OCI-LY7 (cell line): ENCODE data around the gene GBGT1. TPM values are rescaled to one million over a fixed set of nuclear protein-coding genes. Genes with fewer than 3 reads are reported as not detected.

ENCODE experiments used
- BruUV-seq: library from RNA; stranded (reverse); fragments of 400-500 nt; replicated peaks from 2 replicates; lab custom pipeline; 2021; lab: Mats Ljungman, UMichigan
- CTCF ChIA-PET: fragments of 300-600 bp; sonication (Branson Sonifier 250); formaldehyde crosslinking; loops from one replicate; lab custom pipeline; 2022; ENCODE audit warnings: antibody characterized with exemption; ENCODE audit not compliant: unreplicated experiment; lab: Charles Lee
- POLR2A ChIA-PET: fragments of 300-600 bp; sonication (Branson Sonifier 250); formaldehyde crosslinking; loops from one replicate; lab custom pipeline; 2022; ENCODE audit warnings: antibody characterized with exemption; lab: Charles Lee
- DNase-seq: peaks from one replicate; pipeline ENCODE4 v3.0.0-alpha.2; 2015; ENCODE audit warnings: low spot score
- H2AFZ ChIP-seq: fragments of 200-600 bp; sonication (generic), shearing (Covaris generic); 2 replicates; pipeline ENCODE4 v1.6.1; 2014; ENCODE audit warnings: mild to moderate bottlenecking, antibody characterized with exemption, low read length, moderate library complexity
- H3K27ac ChIP-seq: fragments of 200-600 bp; sonication (generic); 2 replicates; pipeline ENCODE4 v1.5.1; 2014; ENCODE audit warnings: mixed run types, low read depth, mild to moderate bottlenecking, moderate library complexity, low read length, inconsistent platforms; ENCODE audit not compliant: poor library complexity, severe bottlenecking
- H3K36me3 ChIP-seq: fragments of 200-600 bp; sonication (generic); 2 replicates; pipeline ENCODE4 v1.6.1; 2014; ENCODE audit warnings: mild to moderate bottlenecking, antibody characterized with exemption, low read length, moderate library complexity, mixed read lengths; ENCODE audit not compliant: insufficient read depth
- H3K4me1 ChIP-seq: fragments of 200-600 bp; sonication (generic); 2 replicates; pipeline ENCODE4 v1.5.1; 2014; ENCODE audit warnings: mild to moderate bottlenecking, low read length; ENCODE audit not compliant: insufficient read depth, poor library complexity, severe bottlenecking
- H3K4me2 ChIP-seq: fragments of 200-600 bp; sonication (generic); 2 replicates; pipeline ENCODE4 v1.6.1; 2014; ENCODE audit warnings: mild to moderate bottlenecking, low read length
- H3K4me3 ChIP-seq: fragments of 200-600 bp; sonication (generic); 2 replicates; pipeline ENCODE4 v1.5.1; 2014; ENCODE audit warnings: mild to moderate bottlenecking, low read depth, low read length; ENCODE audit not compliant: poor library complexity, severe bottlenecking
- H3K79me2 ChIP-seq: fragments of 200-600 bp; sonication (generic); 2 replicates; pipeline ENCODE4 v1.6.1; 2016; ENCODE audit warnings: low read depth, mild to moderate bottlenecking, low read length, moderate library complexity, mixed read lengths; ENCODE audit not compliant: insufficient read depth
- H3K9me2 ChIP-seq: fragments of 200-600 bp; sonication (generic); 2 replicates; pipeline ENCODE4 v1.6.1; 2016; ENCODE audit warnings: mild to moderate bottlenecking, low read length, mixed read lengths; ENCODE audit not compliant: insufficient read depth
- H3K9me3 ChIP-seq: fragments of 200-600 bp; sonication (generic); 2 replicates; pipeline ENCODE4 v1.6.1; 2014; ENCODE audit warnings: mild to moderate bottlenecking, mixed run types, low read length, mixed read lengths
- H4K20me1 ChIP-seq: fragments of 200-600 bp; sonication (generic); 2 replicates; pipeline ENCODE4 v1.6.1; 2014; ENCODE audit warnings: mild to moderate bottlenecking, antibody characterized with exemption, low read length, moderate library complexity, mixed read lengths; ENCODE audit not compliant: insufficient read depth
- CTCF ChIP-seq: fragments of 200-600 bp; sonication (generic); conservative IDR thresholded peaks from 2 replicates; pipeline ENCODE4 v1.5.1; 2014; ENCODE audit warnings: mild to moderate bottlenecking, antibody characterized with exemption, low read length, moderate library complexity, mixed read lengths
- EZH2phosphoT487 ChIP-seq: fragments of 200-600 bp; sonication (generic); IDR thresholded peaks from 2 replicates; pipeline ENCODE4 v1.6.1; 2018; ENCODE audit warnings: low read depth, borderline replicate concordance, mild to moderate bottlenecking, mixed run types, antibody characterized with exemption, low read length, moderate library complexity, mixed read lengths
- intact Hi-C: fragments of 100-400 bp; cut with micrococcal nuclease; formaldehyde crosslinking; loops from one replicate; pipeline ENCODE4 v1.10.0; 2022; ENCODE audit not compliant: unreplicated experiment
- total RNA-seq, 2 experiments: library from RNA; depleted of rRNA in 1 of 2; stranded (reverse); fragments of >200 nt in 1 of 2; shearing (Covaris generic) in 1 of 2; gene quantifications; 2 replicates each; pipeline ENCODE4 v1.2.3, GENCODE V29; 2014 to 2022

GBGT1 gene
- total RNA-seq, 2 experiments from 2014 or later: 2.1 to 5.9 TPM

GRCh38 chr9:133127340-133127981, 36.3 kb downstream of the GBGT1 start:
- intact Hi-C loops: no loop called here
- DNase-seq: no peak
- no peaks in the 10 kb centered on the region for H3K36me3 ChIP-seq
- POLR2A ChIA-PET: no interaction called here
- no peaks in the 10 kb centered on the region for H4K20me1 ChIP-seq
- H3K4me3 ChIP-seq: no peak overlapping the region
- H3K27ac ChIP-seq: no peak overlapping the region
- no peaks in the 10 kb centered on the region for H3K9me3 ChIP-seq
- no peak overlapping the region for H2AFZ ChIP-seq
- no peak overlapping the region for H3K4me2 ChIP-seq
- H3K9me2 ChIP-seq: no peaks in the 10 kb centered on the region
- CTCF ChIA-PET: no interaction called here
- no peaks in the 10 kb centered on the region for H3K79me2 ChIP-seq
- H3K4me1 ChIP-seq: peaks cover 15% of the 10 kb centered on the region
- no TSS peak for BruUV-seq
- TF ChIP-seq CTCF (no peak), EZH2phosphoT487 (no peak)

GRCh38 chr9:133126697-133127339, 36.9 kb downstream of the GBGT1 start:
- ChIA-PET CTCF (no interaction called here), POLR2A (no interaction called here)
- Histone ChIP-seq H4K20me1 (0 out of 2 replicates have a peak, but pooled peaks cover under 1% of the 10 kb centered on the region), H3K9me2 (no peaks in the 10 kb centered on the region), H3K27ac (no peak overlapping the region), H3K4me1 (peaks cover 17% of the 10 kb centered on the region), H2AFZ (no peak overlapping the region), H3K4me3 (no peak overlapping the region), H3K4me2 (no peak overlapping the region), H3K79me2 (no peaks in the 10 kb centered on the region), H3K9me3 (no peaks in the 10 kb centered on the region), H3K36me3 (no peaks in the 10 kb centered on the region)
- DNase-seq: no peak
- intact Hi-C loops: no loop called here
- TF ChIP-seq CTCF: no peak
- TF ChIP-seq EZH2phosphoT487: no peak
- no TSS peak for BruUV-seq
